GM18508 (cell line): ENCODE data around the gene SPI1.

Experiments
- ATAC-seq: cut with Tn5 transposase; IDR thresholded peaks from one replicate; pipeline ENCODE4 v1.9.1; 2021; ENCODE audit warnings: moderate number of reproducible peaks; ENCODE audit not compliant: insufficient read depth, unreplicated experiment

SPI1 gene

DNA sequence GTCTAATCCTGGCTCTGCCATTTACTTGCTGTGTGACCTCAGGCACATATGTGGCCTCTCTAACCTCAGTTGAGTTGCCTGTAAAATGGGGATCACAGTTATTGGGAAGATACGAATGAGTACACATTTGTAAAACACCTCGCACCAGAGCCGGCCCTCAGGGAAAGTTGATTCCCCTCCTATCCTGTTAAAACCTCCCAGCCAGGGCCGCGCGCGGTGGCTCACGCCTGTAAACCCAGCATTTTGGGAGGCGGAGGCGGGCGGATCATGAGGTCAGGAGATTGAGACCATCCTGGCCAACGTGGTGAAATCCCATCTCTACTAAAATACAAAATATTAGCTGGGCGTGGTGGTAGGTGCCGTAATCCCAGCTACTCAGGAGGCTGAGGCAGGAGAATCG lies 18.0 kb downstream of the SPI1 start:
- no peak for ATAC-seq

DNA sequence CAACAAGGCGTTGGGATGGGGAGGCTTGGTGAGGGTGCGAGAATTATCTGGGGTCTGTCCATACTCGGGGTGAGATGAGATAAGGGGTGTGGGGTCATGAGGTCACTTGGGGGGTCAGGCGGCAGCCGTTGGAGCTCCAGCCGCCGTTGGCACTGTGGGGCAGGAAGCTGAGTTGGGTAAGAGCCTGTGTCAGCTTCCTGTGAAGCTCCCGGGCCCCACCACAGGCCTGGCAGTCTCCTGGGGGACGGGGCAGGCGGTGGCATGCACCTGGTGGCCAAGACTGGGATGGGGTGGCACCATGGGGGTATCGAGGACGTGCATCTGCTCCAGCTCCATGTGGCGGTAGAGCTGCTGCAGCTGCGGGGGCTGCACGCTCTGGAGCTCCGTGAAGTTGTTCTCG lies 18.8 kb downstream of the SPI1 start:
- ATAC-seq, result no peak

DNA sequence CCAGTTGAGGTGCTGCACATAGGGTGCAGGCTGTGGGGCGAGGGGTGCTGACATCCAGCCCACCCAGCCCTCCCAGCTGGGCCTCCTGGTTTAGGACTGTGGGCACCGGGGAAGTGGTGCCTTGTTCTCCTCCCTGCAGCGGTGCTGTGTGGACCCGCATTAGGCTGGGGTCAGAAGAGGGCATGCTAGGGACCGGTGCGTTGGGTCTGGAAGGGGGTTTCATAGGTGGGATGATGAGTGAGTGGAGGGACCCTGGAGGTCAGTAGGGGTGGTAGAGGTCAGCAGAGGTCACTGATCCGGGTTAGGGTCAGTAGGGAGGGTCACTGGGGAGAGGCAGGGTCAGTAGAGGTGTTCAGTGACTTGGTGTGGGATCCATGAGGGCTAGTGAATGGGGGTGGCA lies 19.2 kb downstream of the SPI1 start:
- no peak for ATAC-seq

DNA sequence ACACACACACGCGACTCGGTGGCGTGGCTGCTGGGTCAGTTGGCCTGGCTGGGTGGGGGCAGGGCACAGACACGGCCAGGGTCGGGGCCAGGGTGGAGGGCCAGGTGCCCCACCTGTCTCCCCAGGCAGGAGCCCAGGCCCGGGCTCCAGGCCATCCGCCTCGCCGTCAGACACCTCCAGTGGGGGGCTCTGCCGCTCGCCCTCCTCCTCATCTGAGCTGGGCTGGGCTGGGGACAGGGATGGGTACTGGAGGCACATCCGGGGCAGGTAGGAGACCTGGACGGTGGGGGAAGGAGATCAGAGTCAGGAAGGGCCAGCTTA lies 19.7 kb downstream of the SPI1 start:
- ATAC-seq, result no peak

DNA sequence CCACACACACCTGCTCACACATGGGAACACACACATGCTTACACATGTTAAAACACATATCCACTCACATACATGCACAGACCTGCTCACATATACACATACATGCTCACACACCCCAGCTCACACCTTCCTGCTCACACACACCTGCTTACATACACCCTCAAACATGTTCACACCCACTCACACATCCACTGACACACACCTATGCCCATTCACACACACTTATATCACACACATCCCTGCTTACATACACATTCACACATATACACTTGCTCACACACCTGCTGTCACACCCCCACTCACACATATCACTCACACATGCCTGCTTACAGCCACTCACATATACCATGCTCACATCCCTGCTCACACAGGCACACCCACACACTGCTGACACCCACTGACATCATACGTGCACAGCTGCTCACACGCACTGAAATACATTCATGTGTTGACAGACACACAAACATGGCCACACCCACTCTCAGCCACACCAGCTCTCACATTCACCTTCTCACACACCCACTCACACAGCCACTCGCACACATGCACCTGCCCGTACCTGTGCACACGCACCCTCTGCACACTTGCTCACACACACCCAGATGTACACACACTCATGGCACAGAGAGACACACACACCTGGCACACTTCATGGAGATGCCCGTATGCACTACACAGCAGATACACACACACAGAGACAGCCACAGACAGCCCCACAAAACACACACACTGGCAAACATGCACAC lies 20.2 kb downstream of the SPI1 start:
- no peak for ATAC-seq

DNA sequence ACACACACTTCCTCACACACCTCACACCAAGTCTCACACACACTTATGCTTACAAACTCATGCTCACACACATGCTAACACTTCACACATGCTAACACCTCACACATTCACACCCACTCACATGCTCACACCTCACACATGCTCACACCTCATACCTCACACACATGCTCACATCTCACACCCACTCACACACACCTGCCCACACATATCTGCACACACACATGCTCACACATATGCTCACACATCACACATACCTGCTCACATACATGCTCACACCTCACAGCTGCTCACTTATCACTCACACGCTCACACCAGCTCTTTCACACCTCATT lies 21.4 kb downstream of the SPI1 start:
- ATAC-seq, result no peak

DNA sequence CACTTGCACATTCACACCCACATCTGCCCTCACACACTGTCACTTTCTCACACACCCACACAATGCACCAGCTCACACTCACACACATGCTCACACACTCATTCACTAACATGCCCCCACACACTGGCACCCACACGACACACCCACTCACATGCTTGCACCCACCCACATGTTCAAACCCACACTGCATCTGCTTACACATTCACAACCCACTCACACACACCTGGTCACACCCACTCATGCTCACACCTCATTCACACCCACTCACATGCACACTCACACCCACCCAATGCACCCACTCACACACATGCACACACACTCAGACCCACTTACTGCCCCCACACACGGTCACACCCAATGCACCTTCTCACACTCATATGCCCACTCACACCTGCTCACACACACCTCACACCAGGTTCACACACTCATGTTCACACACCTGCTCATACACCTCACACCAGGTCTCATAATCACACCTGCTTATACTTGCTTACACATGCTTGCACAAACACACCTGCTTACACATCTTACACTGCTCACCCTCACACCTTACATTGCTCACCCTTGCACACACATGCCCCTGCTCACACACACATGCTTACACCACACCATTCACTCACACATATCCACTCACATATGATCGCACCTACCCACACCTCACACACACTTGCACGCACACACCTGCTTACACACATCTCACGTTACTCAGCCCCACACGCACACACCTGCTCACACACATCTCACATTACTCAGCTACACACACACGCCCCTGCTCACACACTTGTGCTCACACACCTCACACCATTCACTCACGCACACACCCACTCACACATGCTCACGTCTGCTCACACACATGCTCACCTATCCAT lies 22.0 kb downstream of the SPI1 start:
- ATAC-seq, result no peak

DNA sequence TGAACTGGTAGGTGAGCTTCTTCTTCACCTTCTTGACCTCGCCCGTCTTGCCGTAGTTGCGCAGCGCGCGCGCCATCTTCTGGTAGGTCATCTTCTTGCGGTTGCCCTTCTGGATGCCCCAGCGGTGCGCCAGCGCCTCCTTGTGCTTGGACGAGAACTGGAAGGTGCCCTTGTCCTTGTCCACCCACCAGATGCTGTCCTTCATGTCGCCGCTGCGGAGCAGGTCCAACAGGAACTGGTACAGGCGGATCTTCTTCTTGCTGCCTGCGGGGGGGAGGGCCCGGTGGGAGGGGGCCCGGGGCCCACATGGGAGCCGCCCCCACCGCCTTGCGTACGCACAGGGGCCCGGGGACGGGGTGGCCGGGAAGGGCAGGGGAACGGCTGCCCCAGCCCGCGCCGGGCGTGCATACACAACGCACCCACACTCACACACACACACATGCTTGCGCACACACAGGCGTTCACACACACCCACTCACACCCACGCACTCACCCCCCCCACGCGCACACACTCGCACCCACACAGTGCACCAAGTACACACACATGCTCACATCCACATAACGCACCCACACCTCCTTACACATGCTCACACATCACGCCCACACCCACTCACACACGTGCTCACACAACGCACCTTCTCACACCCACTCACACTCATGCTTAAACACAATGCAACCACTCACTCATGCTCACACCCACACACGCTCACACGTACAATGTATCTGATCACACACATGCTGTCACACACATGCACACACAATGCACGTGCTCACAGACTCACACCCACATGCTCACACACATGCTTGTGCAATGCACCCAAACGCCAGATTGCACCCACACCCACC lies 22.8 kb downstream of the SPI1 start:
- ATAC-seq, result no peak

DNA sequence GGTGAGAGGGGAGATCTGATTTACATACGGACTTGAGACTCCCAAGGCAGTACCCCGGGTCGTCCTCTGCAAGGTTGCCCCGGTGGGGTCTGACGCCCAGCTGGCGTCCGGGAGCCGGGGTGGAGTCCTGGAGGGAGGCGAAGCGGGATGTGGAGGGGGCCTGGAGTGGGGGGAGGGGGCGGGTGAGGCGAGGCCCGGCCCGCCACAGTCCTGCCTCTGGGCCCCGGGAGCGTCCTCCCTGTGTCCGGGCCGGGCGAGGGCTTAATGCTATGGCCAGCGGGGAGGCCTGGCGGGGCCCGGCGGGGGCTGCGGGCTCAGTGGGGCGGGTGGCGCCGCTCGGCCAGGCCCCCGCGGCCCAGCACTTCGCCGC lies 23.4 kb downstream of the SPI1 start:
- ATAC-seq, result no peak

DNA sequence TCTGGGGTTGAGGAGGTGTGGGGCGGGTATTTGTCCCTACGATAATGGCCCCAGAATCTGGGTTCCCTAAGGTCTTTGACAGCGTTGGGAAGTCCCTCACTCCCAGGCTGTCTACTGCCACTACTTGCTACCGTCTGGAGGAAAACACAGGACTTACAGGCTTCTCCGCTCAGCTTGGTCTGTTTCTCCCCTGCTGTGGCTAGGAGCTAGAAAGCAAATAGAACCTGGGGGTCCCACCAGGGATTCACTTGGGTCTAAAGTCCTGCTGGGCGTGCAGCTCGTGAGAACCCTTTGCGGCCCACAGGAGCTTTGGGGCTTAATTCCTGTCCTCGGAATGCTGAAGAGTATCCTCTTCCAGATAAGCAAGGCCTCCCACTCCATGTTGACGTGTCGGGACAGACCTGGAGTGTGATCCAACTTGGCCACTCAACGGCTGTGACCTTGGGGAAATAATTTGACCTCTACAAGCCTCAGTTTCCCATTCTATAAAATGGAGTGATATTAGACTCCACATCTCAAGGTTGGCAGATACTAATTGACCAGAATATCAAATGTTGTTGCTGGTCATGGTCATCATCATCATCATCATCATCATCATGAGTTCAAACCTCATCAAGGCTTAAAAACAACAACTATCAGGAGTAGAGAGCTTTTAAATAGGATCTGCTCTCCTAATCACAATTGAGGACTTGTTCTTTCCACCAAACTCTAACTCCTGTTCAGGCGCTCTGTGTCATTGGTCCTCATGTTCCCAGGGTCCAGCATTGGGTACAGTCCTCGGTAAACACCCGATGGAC lies 24.2 kb downstream of the SPI1 start:
- no peak for ATAC-seq

DNA sequence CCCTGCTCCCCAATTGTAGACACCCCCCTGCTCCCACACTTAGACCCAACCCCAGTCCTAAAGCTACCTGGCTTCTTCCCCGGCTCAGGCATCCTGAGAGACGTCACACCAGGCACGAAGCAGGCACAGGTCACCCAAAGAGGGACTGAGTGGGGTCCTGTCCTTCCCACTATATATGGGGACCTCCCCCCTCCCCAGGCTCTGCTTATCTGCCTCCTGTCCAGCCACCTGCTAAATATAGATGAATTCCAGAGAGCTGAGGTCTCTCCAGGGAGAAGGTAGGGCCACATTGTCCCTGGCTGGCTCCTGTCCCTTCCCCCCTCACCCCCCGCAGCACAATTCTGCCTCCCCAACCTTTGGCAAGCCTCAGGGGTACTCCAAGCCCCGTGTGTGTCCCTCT lies 25.8 kb downstream of the SPI1 start, which contains the start of gene MYBPC3:
Gene MYBPC3, minus strand, starts transcription at position 147 of the 400 bp plus-strand sequence. Its CDS starts 55 bp downstream, at position 92.
- ATAC-seq, result no peak

DNA sequence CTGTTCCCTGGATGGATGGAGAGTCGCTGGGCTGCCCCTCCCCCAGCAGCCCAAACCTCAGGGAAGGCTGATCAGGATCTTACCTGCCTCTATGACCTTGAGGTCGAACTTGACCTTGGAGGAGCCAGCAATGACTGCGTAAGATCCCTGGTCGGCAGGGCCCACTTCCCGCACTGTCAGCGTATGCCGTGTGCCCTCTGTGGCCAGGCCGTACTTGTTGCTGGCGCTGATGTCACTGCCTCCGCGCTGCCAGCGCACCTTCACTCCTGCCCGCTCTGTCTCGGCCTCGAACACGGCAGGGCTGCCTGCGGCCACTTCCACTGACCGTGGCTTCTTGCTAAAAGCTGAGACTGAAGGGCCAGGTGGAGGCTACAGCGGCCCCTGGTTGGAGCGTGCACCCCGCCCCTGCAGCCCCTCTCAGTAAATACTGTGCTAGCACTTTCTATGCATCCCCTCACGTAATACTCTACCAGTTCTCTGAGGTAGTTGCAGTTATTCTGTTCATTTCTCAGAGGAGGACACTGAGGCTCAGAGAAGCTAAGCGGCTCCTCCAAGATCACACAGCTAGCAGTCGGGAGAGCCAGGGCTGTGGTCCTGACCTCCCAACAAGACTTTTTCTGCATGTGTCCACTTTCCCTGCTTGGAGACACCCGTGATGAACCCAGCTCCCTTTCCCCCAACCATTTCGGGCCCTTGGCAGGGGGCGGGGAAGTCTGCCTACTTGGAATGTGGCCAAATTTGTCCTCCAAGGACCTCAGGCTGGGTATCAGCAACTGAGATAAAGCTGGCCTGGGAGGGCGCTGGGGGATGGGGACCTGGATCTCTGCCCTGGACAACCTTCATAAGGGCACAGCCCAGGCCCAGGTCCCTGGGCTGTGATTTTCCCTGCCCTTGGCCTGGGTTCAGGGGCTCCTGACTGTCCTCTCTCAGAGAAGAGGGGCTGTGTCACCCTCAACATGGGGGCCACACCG lies 26.9 kb downstream of the SPI1 start:
- no peak for ATAC-seq

DNA sequence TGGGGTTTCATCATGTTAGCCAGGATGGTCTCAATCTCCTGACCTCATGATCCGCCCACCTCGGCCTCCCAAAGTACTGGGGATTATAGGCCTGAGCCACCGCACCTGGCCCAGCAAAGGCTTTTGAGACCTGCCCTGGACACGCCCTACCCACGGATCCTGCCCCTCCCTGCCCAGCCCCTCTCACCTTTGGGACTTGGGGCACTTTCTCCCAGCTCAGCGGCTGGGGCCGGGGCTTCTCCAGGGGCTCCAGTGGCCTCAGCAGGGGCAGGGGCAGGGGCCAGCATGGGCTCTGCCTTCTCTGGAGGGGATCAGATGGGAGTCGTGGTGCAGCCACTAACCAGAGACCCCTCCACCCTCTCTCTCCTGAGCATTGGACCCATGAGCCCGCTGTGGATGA lies 28.0 kb downstream of the SPI1 start:
- ATAC-seq, result no peak

DNA sequence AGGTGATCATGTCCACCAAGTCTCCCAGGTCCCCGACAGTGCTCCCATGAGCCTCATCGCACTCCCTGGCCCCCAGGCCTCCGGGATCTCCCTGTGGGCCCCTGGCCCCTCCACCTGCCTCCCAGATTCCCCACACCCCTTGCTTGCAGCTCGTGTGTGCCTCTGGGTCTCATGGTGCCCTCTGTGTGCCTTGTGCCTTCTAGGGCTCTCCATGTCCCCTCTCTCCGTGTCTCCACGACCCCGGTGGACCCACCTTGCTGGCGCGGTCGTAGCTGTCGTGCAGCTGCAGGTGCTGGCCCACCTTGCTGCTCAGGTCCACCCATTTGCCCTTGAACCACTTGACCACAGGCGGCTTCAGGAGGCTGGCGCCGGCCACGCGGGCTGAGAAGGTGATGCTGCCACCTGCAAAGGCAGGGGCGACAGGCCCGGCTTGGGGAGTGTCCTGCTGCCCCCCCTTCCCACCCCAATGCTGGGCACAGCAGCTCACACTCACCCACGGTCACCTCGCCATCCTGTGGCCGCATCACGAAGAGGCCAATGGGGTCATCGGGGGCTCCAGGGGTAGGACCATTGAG lies 28.7 kb downstream of the SPI1 start:
- ATAC-seq, result no peak

DNA sequence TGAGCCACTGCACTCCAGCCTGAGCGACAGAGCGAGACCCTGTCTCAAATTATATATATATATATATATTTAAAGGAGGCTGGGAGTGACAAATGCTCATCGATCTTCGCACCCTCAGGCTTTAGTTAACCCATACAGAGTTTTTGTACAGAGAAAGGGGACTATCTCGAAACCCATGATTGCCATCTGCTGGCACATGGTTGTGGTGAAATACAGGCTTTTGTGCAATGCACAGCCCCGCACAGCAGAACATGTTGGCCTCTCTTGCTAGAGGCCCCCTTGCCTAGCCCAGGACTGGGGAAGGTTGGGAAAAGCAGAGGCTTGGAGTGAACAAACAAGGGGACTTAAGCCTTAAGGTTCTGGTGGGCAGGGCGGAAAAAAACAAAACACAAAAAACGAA lies 29.5 kb downstream of the SPI1 start:
- ATAC-seq, result no peak

DNA sequence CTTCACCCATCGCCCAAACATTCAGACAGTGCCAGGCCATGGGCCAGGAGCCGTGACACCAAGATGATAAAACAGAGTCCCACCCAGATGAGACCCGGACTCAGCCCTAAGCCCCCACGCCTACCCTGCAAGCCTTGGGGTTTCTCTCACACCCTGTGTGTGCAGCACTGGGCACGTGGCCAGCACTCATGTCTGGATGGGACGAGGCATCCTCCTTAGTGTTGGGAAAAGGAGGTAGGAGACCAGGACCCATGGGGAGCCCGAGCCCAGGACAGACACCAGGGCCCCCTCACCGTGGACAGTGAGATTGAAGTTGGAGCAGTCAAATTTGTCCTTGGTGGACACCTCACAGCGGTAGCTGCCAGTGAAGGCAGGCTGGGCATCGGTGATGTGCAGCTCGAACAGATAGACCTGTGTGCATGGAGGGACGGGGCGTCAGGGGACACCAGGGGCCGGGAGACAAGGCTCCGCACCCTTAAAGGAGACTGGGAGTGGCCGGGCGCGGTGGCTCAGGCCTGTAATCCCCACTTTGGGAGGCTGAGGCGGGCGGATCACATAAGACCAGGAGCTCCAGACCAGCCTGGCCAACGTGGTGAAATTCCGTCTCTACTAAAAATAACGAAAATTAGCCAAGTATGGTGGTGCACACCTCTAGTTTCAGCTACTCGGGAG lies 30.1 kb downstream of the SPI1 start:
- no peak for ATAC-seq

DNA sequence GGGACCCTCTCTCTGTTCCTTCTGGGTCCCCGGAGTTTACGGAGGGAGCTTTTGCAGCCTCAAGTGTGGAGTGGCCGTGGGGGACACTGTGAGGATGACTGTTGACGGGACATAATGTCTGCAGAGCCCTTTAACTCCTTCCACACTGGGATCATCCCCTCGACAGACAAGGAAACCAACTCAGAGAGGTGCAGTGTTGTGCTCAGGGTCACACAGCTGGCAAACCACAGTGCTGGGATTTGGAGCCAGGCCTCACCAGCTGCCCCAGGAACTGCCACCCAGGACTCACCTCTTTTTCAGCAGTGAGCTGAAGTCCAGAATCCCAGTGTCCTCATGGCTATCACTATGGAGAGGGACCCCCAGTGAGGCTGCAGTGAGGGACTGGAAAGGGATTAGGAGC lies 31.2 kb downstream of the SPI1 start:
- no peak for ATAC-seq

DNA sequence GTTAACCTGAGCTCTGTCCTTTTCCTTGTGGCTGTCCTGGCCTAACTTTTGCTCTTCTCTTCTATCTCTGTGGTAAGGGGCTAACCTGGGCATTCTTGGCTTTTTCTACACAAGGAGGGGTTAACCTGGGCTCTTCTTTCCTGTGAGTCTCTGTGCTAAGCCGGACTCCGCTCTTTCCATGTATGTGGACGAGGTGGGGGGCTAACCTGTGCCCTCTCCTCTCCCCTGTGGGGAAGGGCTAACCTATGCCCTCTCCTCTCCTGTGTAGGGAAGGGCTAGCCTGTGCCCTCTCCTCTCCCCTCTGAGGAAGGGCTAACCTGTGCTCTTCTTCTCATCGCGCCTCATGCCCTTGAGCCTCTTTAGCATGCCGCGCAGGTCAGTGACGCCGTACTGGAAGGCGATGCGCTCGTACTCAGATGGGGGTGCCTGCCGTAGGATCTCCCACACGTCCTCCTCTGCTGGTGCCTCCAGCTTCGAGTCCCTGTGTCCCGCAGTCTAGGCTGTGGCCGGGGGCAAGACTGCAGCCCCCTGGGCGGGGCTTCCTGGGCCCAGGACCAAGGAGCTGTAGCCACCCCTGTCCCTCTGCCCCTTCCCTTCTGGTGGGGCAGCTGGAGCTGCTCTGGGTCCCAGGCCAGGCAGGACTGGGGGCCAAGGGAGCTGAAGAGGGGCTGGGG lies 32.3 kb downstream of the SPI1 start:
- no peak for ATAC-seq
